Tibial nerve (tissue), 3 donors: ENCODE results near the gene PHF21B.

Source experiments
- POLR2A ChIP-seq, 2 donors: fragments of 450-650 bp; IDR thresholded peaks; one replicate each; pipeline ENCODE4 v1.6.1; 2017; ENCODE audit warnings: antibody characterized with exemption in 2 of 2, mild to moderate bottlenecking in 2 of 2, moderate library complexity in 2 of 2
- TF ChIP-seq, protein P1 (sequence below), 5 experiments: fragments of 200-600 bp in 3 of 5; fragments of 450-650 bp in 2 of 5; sonication (generic) in 3 of 5; IDR thresholded peaks; one replicate each; pipeline ENCODE4 v1.5.1; 2016 to 2019; ENCODE audit warnings: antibody characterized with exemption in 5 of 5, mild to moderate bottlenecking in 3 of 5, moderate library complexity in 2 of 5

DNA sequence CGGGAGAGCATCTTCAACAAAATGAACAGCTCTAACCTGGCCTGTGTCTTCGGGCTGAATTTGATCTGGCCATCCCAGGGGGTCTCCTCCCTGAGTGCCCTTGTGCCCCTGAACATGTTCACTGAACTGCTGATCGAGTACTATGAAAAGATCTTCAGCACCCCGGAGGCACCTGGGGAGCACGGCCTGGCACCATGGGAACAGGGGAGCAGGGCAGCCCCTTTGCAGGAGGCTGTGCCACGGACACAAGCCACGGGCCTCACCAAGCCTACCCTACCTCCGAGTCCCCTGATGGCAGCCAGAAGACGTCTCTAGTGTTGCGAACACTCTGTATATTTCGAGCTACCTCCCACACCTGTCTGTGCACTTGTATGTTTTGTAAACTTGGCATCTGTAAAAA, 147.5 kb downstream of the PHF21B start:
- TF ChIP-seq, protein P1, sequence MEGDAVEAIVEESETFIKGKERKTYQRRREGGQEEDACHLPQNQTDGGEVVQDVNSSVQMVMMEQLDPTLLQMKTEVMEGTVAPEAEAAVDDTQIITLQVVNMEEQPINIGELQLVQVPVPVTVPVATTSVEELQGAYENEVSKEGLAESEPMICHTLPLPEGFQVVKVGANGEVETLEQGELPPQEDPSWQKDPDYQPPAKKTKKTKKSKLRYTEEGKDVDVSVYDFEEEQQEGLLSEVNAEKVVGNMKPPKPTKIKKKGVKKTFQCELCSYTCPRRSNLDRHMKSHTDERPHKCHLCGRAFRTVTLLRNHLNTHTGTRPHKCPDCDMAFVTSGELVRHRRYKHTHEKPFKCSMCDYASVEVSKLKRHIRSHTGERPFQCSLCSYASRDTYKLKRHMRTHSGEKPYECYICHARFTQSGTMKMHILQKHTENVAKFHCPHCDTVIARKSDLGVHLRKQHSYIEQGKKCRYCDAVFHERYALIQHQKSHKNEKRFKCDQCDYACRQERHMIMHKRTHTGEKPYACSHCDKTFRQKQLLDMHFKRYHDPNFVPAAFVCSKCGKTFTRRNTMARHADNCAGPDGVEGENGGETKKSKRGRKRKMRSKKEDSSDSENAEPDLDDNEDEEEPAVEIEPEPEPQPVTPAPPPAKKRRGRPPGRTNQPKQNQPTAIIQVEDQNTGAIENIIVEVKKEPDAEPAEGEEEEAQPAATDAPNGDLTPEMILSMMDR (IDR thresholded peaks at IDR 0.05), result no peak
- no peak for TF ChIP-seq POLR2A (IDR thresholded peaks at IDR 0.05)
